Measurements from ENCODE around the gene ZMYND8. TPM values are rescaled to one million over a fixed set of nuclear protein-coding genes. Genes with fewer than 3 reads are reported as not detected.

Gene ZMYND8
- total RNA-seq, 1 experiment from 2014 or later, result 29.0 TPM

DNA sequence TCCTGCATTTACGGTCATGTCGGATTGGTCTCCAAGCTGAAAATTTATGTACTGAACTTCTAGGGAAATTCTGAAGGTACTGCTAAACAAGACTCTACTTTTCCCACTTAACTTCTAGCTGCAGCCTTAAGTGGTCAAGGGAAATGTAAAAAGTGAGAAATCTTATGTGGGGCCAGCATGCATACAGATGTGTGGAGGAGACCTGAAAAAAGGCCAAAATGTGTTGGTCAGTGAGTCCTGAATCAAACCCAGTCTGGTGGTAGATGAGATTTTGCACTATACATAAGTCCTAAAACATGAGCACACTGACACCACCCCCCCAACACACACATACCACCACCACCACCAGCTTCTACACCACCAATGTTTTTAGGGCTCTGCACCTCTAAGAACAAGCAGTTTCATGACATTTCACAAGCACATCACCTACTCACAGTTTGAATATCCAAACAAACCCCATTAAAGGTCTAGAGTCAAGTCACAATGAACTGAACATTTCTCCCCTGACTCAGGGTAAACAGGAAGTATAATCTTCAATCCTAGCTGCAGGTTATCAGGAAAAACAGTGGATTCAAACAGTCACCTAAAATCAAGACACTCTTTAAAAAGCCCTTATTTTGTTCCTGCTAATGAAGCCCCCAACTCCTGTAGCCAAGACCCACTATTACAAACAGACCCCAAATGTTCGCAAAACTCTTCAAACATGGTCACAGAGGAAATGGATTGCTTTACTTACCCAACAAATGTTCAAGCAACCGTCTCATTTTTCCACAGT lies 1.6 kb downstream of the ZMYND8 start:
- Histone ChIP-seq H3K4me2 (ENCODE audit: low read length) (peak overlapping the region; percentile 89), H3K9ac (ENCODE audit: low read length) (peak overlapping the region; percentile 84), H3K27me3 (ENCODE audit: insufficient read depth, low read length) (no peaks in the 10 kb centered on the region), H3K4me1 (ENCODE audit: control insufficient read depth in 1 of 2, insufficient read depth in 2 of 2, low read length in 2 of 2) (peaks cover 58 to 64% of the 10 kb centered on the region in 2 experiments), H3K36me3 (ENCODE audit: control insufficient read depth in 1 of 2, insufficient read depth in 2 of 2, low read length in 2 of 2) (no peaks in the 10 kb centered on the region; a peak in 1 of 4 replicates), H2AFZ (ENCODE audit: low read depth, low read length, poor library complexity, severe bottlenecking) (no peak overlapping the region), H3K27ac (ENCODE audit: low read depth, low read length) (no peak overlapping the region), H3K79me2 (ENCODE audit: insufficient read depth, low read length) (peaks cover 63% of the 10 kb centered on the region), H3K4me3 (replicated peaks in 1 of 2; ENCODE audit: low read depth in 1 of 2, low read length in 2 of 2) (peak overlapping the region; percentile 53 to 60), H4K20me1 (ENCODE audit: insufficient read depth) (no peaks in the 10 kb centered on the region), H3K9me2 (ENCODE audit: insufficient read depth) (no peaks in the 10 kb centered on the region), H3K9me3 (ENCODE audit: control insufficient read depth in 1 of 2, insufficient read depth in 1 of 2, low read depth in 1 of 2, low read length in 2 of 2) (no peaks in the 10 kb centered on the region)
- intact Hi-C loops (cut with micrococcal nuclease), result no loop called here
- TSS peak; percentile 34 for BruUV-seq (replicated peaks)
- TF ChIP-seq, protein P1, sequence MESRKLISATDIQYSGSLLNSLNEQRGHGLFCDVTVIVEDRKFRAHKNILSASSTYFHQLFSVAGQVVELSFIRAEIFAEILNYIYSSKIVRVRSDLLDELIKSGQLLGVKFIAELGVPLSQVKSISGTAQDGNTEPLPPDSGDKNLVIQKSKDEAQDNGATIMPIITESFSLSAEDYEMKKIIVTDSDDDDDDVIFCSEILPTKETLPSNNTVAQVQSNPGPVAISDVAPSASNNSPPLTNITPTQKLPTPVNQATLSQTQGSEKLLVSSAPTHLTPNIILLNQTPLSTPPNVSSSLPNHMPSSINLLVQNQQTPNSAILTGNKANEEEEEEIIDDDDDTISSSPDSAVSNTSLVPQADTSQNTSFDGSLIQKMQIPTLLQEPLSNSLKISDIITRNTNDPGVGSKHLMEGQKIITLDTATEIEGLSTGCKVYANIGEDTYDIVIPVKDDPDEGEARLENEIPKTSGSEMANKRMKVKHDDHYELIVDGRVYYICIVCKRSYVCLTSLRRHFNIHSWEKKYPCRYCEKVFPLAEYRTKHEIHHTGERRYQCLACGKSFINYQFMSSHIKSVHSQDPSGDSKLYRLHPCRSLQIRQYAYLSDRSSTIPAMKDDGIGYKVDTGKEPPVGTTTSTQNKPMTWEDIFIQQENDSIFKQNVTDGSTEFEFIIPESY (IDR thresholded peaks at IDR 0.05; ENCODE audit: extremely low read depth, insufficient replicate concordance, low read length), result no peak
- TF ChIP-seq SRF (IDR thresholded peaks at IDR 0.05; ENCODE audit: low read depth) (no peak), EZH2phosphoT487 (IDR thresholded peaks at IDR 0.05; ENCODE audit: borderline replicate concordance) (no peak), CEBPB (IDR thresholded peaks at IDR 0.05; ENCODE audit: low read depth) (no peak), SIN3A (IDR thresholded peaks at IDR 0.05; ENCODE audit: low read depth) (no peak), RAD21 (IDR thresholded peaks at IDR 0.05; ENCODE audit: low read depth) (no peak), POLR2A (IDR thresholded peaks at IDR 0.05; ENCODE audit: borderline replicate concordance, extremely low read depth, insufficient read depth, insufficient read length) (no peak), ZFX (IDR thresholded peaks at IDR 0.05) (no peak), POLR2AphosphoS5 (IDR thresholded peaks at IDR 0.05; ENCODE audit: low read depth, low read length) (no peak), SP1 (IDR thresholded peaks at IDR 0.05; ENCODE audit: low read depth) (no peak), TCF7L2 (IDR thresholded peaks at IDR 0.05; ENCODE audit: borderline replicate concordance, extremely low read depth, insufficient read depth, insufficient read length) (no peak), JUND (IDR thresholded peaks at IDR 0.05) (no peak), ZNF274 (IDR thresholded peaks at IDR 0.05; ENCODE audit: low read depth, low read length) (no peak)
- TF ChIP-seq, protein P2, sequence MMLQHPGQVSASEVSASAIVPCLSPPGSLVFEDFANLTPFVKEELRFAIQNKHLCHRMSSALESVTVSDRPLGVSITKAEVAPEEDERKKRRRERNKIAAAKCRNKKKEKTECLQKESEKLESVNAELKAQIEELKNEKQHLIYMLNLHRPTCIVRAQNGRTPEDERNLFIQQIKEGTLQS (IDR thresholded peaks at IDR 0.05), result no peak
- TF ChIP-seq, protein P3, sequence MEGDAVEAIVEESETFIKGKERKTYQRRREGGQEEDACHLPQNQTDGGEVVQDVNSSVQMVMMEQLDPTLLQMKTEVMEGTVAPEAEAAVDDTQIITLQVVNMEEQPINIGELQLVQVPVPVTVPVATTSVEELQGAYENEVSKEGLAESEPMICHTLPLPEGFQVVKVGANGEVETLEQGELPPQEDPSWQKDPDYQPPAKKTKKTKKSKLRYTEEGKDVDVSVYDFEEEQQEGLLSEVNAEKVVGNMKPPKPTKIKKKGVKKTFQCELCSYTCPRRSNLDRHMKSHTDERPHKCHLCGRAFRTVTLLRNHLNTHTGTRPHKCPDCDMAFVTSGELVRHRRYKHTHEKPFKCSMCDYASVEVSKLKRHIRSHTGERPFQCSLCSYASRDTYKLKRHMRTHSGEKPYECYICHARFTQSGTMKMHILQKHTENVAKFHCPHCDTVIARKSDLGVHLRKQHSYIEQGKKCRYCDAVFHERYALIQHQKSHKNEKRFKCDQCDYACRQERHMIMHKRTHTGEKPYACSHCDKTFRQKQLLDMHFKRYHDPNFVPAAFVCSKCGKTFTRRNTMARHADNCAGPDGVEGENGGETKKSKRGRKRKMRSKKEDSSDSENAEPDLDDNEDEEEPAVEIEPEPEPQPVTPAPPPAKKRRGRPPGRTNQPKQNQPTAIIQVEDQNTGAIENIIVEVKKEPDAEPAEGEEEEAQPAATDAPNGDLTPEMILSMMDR (IDR thresholded peaks at IDR 0.05 in 2 of 3, conservative IDR thresholded peaks at IDR 0.05 in 1 of 3; ENCODE audit: borderline replicate concordance in 1 of 3, insufficient read depth in 1 of 3, low read depth in 2 of 3, low read length in 2 of 3), result no peak
- TF ChIP-seq, protein P4, sequence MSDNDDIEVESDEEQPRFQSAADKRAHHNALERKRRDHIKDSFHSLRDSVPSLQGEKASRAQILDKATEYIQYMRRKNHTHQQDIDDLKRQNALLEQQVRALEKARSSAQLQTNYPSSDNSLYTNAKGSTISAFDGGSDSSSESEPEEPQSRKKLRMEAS (IDR thresholded peaks at IDR 0.05), result no peak
- ChIA-PET RAD21 (ENCODE audit: low non-redundant PET in 1 of 2, low total read pairs in 2 of 2, uncharacterized antibody in 2 of 2, unreplicated experiment in 2 of 2) (interaction anchor here in 1 of 2 experiments (0.5 to 1.0 kb wide), 2 partner anchors 29 to 35 kb away, joined by 3 read pairs; no protein-coding TSS in a partner anchor), CTCF (interaction anchor here (3.1 kb wide), 1 partner anchor 29 kb away, joined by 13 read pairs; no protein-coding TSS in a partner anchor), POLR2A (no interaction called here)
- DNase-seq (ENCODE audit: low read depth, low spot score) (no peak), ATAC-seq (no peak)

Data from HCT116 (cell line).